T-helper 2 cell treated with Interferon-gamma antibody and Interleukin-4, amounts not matched to agents 100 ng/mL and 5 ng/mL, for 36 hours (primary cell): ENCODE measurements around the gene DHRS7B. TPM values are rescaled to one million over a fixed set of nuclear protein-coding genes. Genes with fewer than 3 reads are reported as not detected.
"Not testable (repeated sequence)": the region's sequence is repeated elsewhere in the genome, so short reads cannot be mapped to it uniquely, and the experiment has no call there.

Source experiments
- intact Hi-C: fragments of 100-400 bp; cut with micrococcal nuclease; formaldehyde crosslinking; loops from one replicate; pipeline ENCODE4 v1.15.1; 2023
- total RNA-seq: library from RNA; stranded (reverse); gene quantifications from 2 replicates; pipeline ENCODE4 v1.2.3, GENCODE V29; 2022

The DHRS7B gene, protein sequence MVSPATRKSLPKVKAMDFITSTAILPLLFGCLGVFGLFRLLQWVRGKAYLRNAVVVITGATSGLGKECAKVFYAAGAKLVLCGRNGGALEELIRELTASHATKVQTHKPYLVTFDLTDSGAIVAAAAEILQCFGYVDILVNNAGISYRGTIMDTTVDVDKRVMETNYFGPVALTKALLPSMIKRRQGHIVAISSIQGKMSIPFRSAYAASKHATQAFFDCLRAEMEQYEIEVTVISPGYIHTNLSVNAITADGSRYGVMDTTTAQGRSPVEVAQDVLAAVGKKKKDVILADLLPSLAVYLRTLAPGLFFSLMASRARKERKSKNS
- total RNA-seq = 15.1 and 15.3 TPM in 2 replicates

DNA sequence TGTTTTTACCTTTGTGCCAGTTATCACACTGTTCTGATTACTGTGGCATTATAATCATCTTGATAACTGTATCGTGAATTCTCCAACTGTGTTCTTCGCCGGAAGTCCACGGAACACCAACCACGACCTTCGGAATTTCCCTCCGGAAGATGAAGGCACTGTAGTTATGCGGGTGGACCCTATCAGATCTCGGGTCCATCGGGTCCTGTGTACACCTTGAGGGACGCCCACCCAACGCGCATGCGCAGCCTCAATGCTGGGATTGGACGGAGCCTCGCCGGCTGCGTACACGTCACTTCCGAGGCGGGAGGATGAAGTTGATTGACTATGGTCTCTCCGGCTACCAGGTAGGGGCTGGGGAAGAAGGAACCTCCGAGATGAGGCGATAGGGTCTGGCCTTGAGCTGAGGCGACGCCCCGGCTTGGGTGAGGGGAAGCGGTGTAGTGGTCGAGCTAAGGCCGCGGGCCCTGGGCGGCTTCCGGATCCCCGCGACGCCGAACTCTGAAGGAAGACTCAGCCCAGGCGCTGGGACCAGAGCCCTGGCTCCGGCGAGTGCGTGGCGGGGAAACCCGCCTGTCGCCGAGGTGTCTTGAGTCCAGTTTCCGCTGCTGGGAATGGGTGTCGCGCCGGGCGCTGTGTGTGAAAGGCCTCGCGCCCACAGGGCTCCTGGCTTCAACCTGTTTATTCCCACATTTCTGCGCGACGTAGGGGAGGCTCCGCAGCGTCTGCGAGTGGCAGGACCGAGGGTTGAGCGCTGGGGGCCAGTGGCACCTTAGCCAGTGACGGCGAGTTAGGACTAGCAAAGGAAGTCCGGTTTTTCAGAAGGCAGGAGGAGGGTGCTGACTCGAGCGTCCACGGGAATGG is at the start of gene DHRS7B:
Gene DHRS7B (plus strand): TSS at position 320 of the 864 bp plus-strand sequence. CDS start 8 bp downstream, at position 328.
- intact Hi-C loops = loop anchor here (1.0 kb wide), 4 partner anchors 28 to 157 kb away; partner anchors contain the start of genes MAP2K3, TMEM11 and USP22

DNA sequence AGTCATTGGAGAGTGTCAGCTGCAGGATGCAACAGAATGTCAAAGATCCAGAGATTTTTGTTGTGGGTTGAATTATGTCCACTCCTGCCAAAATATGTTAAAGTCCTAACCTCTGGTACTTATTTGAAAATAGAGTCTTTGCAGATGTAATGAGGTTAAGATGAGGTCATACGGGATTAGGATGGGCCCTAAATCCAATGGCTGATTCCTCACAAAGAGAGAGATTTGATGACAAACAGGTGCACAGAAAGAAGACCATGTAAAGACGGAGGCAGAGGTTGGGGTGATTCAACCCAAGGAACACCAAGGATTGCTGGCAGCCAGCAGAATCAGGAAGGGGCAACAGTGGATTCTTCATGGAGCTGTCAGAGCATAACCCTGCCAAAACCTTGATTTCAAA is 49.5 kb upstream of the DHRS7B start:
- intact Hi-C loops = no loop called here

DNA sequence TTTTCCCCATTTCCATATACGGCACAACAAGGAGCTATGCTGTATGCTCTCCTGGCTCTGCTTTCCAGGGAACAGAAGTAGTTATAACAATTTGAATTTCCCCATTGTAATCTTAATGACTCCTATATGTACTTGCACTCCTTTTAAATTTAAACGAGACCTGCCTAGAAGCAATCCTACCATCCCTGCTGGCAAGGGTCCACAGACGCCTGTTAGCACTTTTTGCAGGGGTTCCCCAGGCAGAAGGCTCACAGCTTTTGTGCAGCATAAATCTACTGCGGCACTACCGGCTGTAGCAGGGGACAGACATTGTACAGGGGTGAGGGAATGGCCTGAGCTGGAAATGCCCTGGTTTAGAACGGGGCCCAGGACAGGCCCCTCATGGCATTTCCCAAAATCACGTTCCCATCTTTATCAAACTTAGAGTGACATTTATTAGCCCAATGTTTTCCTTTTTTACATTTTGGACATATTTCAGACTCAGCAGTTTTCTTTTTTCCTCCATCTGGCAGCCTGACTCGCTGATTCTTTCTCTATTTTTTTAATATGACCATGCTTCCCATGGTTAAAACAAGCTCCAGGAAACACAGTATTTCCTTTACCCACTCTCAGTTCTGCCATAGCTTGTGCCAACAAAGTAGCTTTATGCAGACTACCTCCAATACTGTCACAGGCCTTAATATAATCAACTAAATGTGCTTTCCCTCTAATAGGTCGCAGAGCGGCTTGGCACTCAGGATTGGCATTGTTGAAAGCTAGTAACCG is 48.6 kb upstream of the DHRS7B start:
- intact Hi-C loops = no loop called here

DNA sequence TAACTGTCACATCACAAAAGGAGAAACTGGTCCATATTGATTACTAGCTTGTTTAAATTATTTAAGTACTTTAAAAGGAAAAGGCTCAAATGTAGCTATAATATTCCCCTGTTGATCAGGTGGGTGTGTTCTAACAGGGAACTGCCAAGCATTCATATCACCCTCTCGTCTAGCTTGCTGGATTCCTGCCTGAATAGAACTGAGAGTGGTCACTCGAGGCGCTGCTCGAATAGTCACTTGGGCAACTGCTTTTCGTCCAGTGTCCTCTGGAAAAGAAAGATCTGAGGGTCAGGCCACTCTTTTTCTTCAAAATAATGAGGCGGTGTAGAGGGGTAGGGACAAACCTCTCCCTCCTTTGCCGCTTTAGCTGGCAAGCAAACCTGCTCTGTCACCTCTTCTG is 47.6 kb upstream of the DHRS7B start:
- intact Hi-C loops = no loop called here

DNA sequence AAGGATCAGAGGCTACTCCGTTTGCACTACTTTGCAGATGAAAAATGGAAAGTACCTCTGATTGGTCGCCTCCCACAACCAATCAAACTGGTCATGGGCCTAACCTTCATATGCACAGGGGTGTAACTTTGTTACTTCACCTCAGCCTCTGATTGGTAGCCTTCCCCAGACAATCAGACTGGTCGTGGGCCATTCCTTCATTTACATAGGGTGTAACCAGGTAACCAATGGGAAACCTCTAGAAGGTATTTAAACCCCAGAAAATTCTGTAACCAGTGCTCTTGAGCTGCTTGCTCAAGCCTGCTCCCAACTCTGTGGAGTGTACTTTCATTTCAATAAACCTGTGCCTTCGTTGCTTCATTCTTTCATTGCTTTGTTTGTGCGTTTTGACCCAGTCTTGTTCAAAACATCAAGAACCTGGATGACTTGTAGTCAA is 44.7 kb upstream of the DHRS7B start:
- intact Hi-C loops = no loop called here

DNA sequence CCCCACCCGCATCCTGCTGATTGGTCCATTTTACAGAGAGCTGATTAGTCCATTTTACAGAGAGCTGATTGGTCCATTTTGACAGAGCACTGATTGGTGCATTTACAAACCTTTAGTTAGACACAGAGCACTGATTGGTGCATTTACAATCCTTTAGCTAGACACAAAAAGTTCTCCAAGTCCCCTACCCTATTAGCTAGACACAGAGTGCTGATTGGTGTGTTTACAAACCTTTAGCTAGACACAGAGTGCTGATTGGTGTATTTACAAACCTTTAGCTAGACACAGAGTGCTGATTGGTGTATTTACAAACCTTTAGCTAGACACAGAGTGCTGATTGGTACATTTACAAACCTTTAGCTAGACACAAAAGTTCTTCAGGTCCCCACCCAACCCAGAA is 41.5 kb upstream of the DHRS7B start:
- intact Hi-C loops = not testable (repeated sequence)

DNA sequence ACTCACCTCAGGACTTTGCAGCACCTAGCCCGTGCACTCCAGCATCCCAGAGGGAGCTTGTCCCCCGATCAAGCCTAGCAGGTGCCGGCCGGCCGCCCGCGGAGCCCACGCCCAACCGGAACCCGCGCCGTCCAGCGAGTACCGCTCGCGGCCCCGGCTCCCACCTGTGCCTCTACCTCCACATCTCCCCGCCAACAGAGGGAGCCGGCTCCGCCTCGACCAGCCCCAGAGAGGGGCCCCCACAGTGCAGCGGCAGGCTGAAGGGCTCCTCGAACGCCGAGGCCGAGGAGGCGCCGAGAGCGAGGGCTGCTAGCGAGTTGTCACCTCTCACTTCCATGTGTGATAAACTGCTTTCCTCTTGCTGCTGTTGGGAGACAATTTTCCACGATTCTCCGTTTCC is 41.1 kb upstream of the DHRS7B start:
- intact Hi-C loops = no loop called here

DNA sequence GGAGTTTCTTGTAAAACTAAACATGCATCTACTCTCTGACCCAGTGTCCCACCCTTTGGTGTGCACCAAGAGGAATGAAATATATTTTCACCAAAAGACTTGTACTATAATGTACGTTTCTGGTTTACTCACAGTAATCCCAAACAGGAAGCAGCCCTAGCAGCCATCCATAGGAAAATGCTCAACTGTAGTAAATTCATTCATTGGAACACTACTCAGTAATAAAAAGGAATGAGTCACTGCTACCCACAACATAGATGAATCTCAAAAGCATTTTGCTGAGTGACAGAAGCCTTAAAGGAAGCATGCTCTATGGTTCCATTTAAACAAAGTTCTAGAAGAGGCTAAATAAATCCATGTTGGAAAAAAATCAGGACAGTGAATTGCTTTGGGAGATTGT is 37.6 kb upstream of the DHRS7B start:
- intact Hi-C loops = no loop called here

DNA sequence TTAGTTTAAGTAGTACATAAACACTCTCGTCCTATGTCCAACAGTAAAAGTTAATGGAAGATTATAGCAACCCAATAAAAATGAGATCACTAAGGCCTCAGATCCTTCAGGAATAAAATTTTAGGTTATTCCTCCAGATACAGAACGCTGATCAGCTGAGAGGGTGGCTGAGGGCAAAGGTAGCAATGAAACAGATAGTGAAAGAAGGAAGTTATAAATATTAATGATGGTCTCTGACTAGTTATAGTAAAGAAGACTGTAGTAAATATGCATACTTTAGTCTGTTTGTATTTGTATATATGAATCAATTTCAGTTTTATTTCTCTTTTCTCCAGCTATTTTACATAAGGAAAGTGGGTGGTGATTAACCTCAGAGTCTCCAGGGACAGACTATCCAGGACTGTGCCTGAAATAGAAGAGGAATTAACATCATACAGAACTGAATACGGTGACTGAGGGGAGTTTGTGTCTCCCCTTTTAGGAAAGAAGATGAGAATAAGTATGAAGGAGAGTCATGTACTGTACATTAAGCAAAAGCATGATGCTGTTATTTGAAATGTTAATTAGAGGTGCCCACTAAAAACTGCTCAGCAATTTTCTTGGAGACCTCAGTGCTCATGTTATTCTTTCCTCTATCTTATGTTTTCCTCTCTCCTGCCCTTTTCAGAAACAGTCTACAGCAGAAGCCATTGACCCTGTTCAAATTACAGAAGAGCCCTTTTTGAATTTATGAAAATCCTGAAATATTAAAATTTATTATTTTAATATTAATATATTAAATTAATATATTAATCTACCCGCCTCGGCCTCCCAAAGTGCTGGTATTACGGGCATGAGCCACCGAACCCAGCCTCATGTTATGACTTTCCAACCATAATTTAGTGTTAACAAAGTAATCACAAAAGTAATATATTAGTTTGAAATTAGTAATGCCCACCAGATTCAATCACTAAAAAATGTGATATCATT is 36.5 kb upstream of the DHRS7B start:
- intact Hi-C loops = no loop called here

DNA sequence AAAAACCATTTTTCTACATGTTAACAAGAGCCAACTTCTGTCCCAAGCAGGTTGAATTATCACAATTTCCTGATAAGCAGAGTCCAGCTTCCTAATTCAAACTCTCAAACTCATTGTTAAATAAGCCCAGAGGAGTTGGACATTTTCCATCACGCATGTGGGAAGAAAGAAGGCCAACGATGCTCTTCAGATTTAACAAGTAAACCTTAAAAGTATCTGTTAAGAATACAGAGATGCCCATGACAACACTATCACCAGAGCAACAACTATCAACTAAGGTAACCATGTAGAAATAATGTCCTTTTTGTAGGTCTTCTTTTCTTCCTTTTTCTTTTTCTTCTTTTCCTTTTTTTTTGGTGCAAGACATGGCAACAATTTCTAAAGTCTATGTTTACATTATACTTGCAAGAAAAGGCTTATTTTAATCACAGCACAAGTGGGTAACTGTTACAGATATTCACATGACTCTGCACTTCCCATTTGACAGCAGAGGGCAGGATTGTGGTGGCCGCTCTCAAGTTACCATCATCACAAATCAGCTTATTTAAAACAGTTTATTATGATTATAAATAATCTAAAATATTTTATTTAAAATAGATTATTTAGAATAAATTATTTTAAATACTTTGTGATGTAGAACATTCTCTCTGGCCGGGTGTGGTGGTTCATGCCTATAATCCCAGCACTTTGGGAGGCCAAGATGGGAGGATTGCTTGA is 35.7 kb upstream of the DHRS7B start:
- intact Hi-C loops = no loop called here

DNA sequence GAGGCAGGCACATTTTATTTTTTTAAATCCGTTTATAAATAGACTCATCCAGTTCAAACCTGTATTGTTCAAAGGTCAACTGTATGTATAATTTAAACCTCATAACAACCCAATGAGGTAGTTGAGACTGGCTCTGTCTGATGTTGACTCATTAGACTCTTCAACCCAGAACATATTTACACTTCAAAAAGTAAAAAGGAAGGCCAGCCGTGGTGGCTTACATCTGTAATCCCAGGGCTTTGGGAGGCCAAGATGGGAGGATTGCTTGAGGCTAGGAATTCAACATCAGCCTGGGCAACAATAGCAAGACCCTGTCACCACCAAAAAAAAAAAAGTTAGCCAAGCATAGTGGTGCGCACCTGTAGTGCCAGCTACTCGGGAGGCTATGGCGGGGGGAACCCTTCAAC is 32.5 kb upstream of the DHRS7B start:
- intact Hi-C loops = no loop called here

DNA sequence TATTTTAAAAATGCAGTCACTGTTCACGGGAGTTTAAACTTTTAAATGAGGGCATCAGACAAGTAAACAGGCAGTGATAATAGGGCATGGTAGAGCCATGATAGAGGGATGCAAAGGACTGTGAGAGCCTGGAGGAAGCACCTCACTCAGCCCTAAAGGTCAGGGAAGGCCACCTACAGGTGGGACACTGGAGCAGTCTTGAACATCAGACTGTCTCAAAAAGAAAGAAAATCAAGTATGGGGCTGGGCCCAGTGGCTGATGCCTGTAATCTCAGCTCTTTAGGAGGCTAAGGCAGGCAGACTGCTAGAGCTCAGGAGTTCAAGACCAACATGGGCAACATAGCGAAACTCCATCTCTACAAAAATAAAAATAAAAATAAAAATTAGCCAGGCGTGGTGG is 31.0 kb upstream of the DHRS7B start:
- intact Hi-C loops = no loop called here

DNA sequence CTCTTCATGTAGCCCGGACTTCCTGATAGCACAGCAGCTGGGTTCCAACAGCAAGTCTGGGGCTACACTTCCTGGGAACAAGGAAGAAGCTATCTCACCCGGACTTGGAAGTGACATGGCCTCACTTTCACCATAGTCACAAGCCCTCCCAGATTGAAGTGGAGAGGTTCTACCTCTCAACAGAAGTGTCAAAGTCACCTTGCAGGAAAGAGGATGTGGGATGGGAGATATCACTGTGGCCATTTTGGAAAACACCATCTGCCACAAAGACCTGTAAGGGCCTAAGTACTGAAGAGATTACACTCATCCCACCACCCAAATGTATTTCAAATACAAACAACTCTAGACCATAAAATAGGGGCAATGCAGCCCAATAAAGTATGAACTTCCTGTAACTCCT is 29.9 kb upstream of the DHRS7B start:
- intact Hi-C loops = no loop called here

DNA sequence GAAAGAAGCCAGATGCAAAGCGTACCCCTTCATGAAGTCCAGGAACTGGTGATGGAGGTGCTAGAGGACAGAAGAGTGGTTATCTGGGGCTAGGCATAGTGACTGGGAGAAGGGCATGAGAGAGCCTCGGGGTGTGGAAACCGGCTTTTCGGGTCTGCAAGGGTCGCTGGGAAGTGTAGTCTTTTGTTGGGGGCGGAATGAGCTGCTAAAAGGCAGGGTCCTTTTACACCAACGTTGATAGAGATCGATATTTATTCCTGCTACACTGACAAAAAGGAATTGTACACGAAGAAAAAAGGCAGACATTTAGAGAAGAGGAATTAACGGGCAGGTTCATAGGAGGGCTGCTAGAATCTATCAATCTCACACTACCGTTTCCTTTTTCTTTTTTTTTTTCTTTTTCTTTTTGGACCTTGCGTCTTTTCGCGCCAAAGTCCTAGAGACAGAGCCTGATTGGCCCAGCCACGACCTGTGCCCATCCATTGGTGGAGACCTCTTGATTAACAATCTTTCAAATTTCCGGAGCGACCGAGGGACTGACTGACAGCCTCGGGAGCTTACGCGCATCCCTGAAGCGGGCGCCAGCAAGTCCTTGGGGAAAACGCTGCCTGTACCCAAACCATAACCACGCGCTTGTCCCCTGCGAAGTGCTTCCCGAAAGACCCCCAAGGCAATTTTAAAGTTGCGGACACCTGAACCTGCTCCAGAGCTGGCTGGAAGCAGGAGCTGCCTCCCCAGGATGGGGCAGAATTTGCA is 27.7 kb upstream of the DHRS7B start:
- intact Hi-C loops = loop anchor here (1.0 kb wide), 4 partner anchors 27 to 185 kb away; partner anchors contain the start of genes DHRS7B, MAP2K3, TMEM11 and USP22

DNA sequence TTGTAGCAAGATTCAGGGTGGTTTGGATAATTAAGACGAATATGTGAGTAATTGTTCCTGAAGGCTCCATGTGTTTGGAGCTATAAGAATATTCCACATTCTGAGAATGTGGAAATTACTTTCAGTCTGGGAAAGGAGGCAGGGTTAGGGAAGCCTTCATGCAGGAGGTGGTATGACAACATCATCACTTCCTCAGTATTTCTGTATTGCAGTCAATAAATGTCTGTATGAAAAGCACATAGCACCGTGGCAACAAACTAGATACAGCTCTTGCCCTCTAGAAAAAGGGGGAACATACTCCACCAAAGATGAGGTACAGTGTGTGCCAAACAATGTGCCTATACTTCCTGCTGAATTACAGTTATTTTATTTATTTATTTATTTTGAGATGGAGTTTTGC is 26.1 kb upstream of the DHRS7B start:
- intact Hi-C loops = no loop called here

DNA sequence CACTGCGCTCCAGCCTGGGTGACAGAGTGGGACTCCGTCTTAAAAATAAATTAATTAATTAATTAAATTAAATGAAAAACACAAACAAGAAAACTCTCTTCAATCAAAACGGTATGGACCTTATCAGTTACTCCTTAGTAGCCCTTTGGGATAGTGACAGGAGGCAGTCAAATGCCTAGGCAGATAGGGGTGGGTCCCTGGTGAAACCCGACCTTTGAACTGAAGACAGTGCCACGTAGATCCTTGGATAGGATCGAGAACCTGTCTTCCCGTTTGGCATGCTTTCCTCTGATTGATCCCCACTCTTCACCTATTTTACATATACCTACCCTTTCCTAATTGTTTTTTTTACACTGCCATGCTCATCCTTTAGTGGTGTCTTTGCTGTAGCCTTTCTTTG is 22.2 kb upstream of the DHRS7B start:
- intact Hi-C loops = no loop called here

DNA sequence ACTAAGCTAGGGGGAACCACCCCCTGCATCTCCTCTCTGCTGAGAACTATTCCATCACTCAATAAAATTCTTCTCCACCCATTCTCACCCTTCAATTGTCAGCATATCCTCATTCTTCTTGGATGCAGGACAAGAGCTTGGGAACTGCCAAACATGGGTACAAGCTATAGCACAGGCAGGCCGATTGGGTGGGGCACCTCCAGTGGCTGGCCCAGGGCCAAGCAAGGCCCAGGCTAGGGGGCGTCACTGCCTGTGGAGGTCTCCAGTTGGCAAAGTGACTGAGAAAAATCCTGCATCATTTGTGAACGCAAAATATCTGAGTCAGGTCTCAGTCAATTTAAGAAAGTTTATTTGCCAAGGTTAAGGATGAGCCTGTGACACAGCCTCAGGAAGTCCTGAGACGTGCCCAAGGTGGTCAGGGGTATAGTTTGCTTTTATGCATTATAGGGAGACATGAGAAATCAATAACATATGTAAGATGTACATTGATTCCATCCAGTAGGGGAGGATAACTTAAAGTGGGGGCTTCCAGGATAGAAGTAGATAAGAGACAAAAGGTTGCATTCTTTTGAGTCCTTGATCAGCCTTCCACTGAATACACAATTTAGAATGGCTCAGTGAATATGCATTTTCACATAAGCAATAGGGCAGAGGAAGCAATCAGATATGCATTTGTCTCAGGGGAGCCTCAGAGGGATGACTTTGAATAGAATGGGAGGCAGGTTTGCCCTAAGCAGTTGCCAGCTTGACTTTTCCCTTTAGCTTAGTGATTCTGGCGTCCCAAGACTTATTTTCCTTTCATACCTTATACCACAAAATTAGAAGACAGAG is 21.5 kb upstream of the DHRS7B start:
- intact Hi-C loops = no loop called here

DNA sequence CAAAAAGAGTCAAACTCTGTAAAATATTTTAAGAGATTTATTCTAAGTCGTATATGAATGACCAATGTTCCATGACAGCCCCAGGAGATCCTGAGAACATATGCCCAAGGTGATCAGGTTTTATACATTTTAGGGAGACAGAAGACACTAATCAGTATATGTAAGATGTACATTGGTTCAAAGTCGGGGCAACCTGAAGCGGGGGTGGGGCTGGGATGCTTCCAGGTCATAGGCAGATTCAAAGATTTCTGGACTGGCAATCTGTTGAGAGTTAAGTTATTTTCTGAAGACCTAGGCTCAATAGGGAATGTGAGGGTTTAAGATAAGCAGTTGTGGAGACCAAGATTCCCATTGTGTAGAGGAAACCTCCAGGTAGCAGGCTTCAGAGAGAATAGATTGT is 20.4 kb upstream of the DHRS7B start:
- intact Hi-C loops = no loop called here
